ENCODE results near the gene MRPS18A.
A peak's percentile ranks its signal among the peaks of the same experiment; 100 is the strongest.
"Not testable (repeated sequence)": the region's sequence is repeated elsewhere in the genome, so short reads cannot be mapped to it uniquely, and the experiment has no call there.

Gene MRPS18A

GRCh38 chr6:43635387-43636307 is 51.9 kb downstream of the MRPS18A start, which contains the start of gene MAD2L1BP:
TSS of gene MAD2L1BP (plus strand) at chr6:43635840. CDS start at chr6:43635876, 36 bp downstream.
- DNase-seq (ENCODE audit: low spot score): peak; percentile 84

GRCh38 chr6:43634702-43635303 is 52.8 kb downstream of the MRPS18A start:
- peak; percentile 76 for DNase-seq (ENCODE audit: low spot score)

- DNase-seq (ENCODE audit: low spot score): not testable (repeated sequence)
Observed at GRCh38 chr6:43633002-43633401, 54.6 kb downstream of the MRPS18A start.

GRCh38 chr6:43630980-43631619 is 56.5 kb downstream of the MRPS18A start:
- no peak for DNase-seq (ENCODE audit: low spot score)

GRCh38 chr6:43629505-43630300 is 57.9 kb downstream of the MRPS18A start:
- DNase-seq (ENCODE audit: low spot score): peak; percentile 94

- peak; percentile 94 for DNase-seq (ENCODE audit: low spot score)
Observed at GRCh38 chr6:43629104-43629504, 58.5 kb downstream of the MRPS18A start, which contains the start of gene GTPBP2. TSS of gene GTPBP2 (minus strand) at chr6:43629264. CDS start at chr6:43629162, 102 bp downstream.

- DNase-seq (ENCODE audit: low spot score): peak; percentile 83
Observed at GRCh38 chr6:43628393-43629103, 59.0 kb downstream of the MRPS18A start.

- no peak for DNase-seq (ENCODE audit: low spot score)
Observed at GRCh38 chr6:43627008-43627825, 60.4 kb downstream of the MRPS18A start.

GRCh38 chr6:43625393-43625992 is 62.1 kb downstream of the MRPS18A start:
- no peak for DNase-seq (ENCODE audit: low spot score)

- no peak for DNase-seq (ENCODE audit: low spot score)
Observed at GRCh38 chr6:43624786-43625288, 62.8 kb downstream of the MRPS18A start.

- no peak for DNase-seq (ENCODE audit: low spot score)
Observed at GRCh38 chr6:43623880-43624785, 63.5 kb downstream of the MRPS18A start.

- no peak for DNase-seq (ENCODE audit: low spot score)
Observed at GRCh38 chr6:43622541-43622940, 65.0 kb downstream of the MRPS18A start.

GRCh38 chr6:43621836-43622180 is 65.8 kb downstream of the MRPS18A start:
- DNase-seq (ENCODE audit: low spot score): no peak

Data from D341Med (cell line).